Tibial nerve (tissue), 4 donors: ENCODE data around the gene LAP3.
"Not testable (repeated sequence)": the region's sequence is repeated elsewhere in the genome, so short reads cannot be mapped to it uniquely, and the experiment has no call there.

Experiments
- EP300 ChIP-seq, 2 donors: sonication (generic); formaldehyde crosslinking; IDR thresholded peaks; one replicate each; pipeline ENCODE4 v1.6.1; 2017; ENCODE audit warnings: antibody characterized with exemption in 2 of 2, mild to moderate bottlenecking in 1 of 2
- POLR2A ChIP-seq, 2 donors: fragments of 450-650 bp; IDR thresholded peaks; one replicate each; pipeline ENCODE4 v1.6.1; 2017; ENCODE audit warnings: antibody characterized with exemption in 2 of 2, mild to moderate bottlenecking in 2 of 2, moderate library complexity in 2 of 2
- TF ChIP-seq, protein P1 (sequence below), 5 experiments: fragments of 200-600 bp in 3 of 5; fragments of 450-650 bp in 2 of 5; sonication (generic) in 3 of 5; IDR thresholded peaks; one replicate each; pipeline ENCODE4 v1.5.1; 2016 to 2019; ENCODE audit warnings: antibody characterized with exemption in 5 of 5, mild to moderate bottlenecking in 3 of 5, moderate library complexity in 2 of 5

DNA sequence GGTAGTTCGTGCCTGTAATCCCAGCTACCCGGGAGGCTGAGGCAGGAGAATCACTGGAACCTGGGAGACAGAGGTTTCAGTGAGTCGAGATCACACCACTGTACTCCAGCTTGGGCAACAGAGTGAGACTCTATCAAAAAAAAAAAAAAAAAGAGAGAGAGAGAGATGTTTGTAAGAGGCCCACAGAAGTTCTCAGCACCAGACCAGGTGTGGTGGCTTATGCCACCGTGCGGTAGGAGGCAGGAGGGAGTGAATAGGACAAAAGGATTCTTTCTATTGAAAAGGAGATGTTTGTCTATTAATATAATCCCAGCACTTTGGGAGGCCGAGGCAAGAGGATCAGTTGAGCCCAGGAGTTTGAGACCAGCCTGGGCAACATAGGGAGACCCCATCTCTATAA is 39.9 kb upstream of the LAP3 start:
- TF ChIP-seq, protein P1, sequence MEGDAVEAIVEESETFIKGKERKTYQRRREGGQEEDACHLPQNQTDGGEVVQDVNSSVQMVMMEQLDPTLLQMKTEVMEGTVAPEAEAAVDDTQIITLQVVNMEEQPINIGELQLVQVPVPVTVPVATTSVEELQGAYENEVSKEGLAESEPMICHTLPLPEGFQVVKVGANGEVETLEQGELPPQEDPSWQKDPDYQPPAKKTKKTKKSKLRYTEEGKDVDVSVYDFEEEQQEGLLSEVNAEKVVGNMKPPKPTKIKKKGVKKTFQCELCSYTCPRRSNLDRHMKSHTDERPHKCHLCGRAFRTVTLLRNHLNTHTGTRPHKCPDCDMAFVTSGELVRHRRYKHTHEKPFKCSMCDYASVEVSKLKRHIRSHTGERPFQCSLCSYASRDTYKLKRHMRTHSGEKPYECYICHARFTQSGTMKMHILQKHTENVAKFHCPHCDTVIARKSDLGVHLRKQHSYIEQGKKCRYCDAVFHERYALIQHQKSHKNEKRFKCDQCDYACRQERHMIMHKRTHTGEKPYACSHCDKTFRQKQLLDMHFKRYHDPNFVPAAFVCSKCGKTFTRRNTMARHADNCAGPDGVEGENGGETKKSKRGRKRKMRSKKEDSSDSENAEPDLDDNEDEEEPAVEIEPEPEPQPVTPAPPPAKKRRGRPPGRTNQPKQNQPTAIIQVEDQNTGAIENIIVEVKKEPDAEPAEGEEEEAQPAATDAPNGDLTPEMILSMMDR (IDR thresholded peaks at IDR 0.05): not testable (repeated sequence)
- not testable (repeated sequence) for TF ChIP-seq POLR2A, EP300 (IDR thresholded peaks at IDR 0.05)
